Panc1 (cell line): ENCODE data around the gene NT5E.

Source experiments
- CTCF ChIP-seq: fragments of 450-650 bp; IDR thresholded peaks from 2 replicates; pipeline ENCODE4 v1.5.1; 2017; ENCODE audit warnings: mild to moderate bottlenecking
- POLR2AphosphoS5 ChIP-seq: IDR thresholded peaks from 2 replicates; pipeline ENCODE4 v1.6.1; 2012; ENCODE audit warnings: mild to moderate bottlenecking, low read depth, low read length, moderate library complexity

- TF ChIP-seq POLR2AphosphoS5 (no peak), CTCF (no peak)
These were observed 3.6 kb downstream of the NT5E start for GRCh38 chr6:85453490-85453889.
